ENCODE measurements around the gene HDAC4.

The HDAC4 gene

GRCh38 chr2:239442192-239442591 is 41.4 kb upstream of the HDAC4 start:
- no peak for DNase-seq (ENCODE audit: low read depth)
- no peak for TF ChIP-seq CTCF (conservative IDR thresholded peaks at IDR 0.05; ENCODE audit: low read length)

GRCh38 chr2:239441261-239442078 is 40.6 kb upstream of the HDAC4 start:
- DNase-seq (ENCODE audit: low read depth) = no peak
- TF ChIP-seq CTCF (conservative IDR thresholded peaks at IDR 0.05; ENCODE audit: low read length) = no peak
- H3K4me3 ChIP-seq (ENCODE audit: low read length) = no peak overlapping the region

More at GRCh38 chr2:239442192-239442591, 41.4 kb upstream of the HDAC4 start:
- H3K4me3 ChIP-seq (ENCODE audit: low read length) = no peak overlapping the region

GRCh38 chr2:239440511-239440959 is 39.7 kb upstream of the HDAC4 start:
- no peak for DNase-seq (ENCODE audit: low read depth)
- no peak for TF ChIP-seq CTCF (conservative IDR thresholded peaks at IDR 0.05; ENCODE audit: low read length)
- H3K4me3 ChIP-seq (ENCODE audit: low read length) = no peak overlapping the region

DNA sequence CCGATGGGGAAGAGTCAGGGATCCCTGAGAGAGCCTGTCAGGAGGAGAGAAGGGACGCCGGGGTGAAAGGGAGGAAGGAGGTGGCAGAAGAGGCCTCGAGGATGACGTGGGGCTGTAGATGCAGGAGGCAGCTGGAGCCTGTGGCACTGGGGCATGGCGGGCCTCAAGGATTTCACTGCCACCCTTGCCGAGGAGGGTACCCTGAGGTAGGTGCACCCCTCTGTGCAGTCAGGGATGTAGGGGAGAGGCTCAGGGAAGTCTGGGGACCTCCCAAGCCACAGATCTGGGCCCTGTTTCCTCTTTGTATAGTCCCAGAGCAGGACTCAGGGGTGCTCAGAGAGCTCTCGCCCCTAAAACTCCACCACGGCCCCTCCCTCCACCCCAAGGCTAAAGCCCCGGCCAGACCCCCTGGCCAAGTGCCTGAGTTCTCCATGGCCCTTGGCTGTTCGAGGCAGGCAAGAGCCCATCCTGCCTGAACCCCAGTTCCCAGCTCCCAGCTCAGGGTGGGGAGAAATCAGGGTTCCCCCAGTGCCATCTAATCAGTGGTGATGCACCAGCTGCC is 39.0 kb upstream of the HDAC4 start:
- no peak for DNase-seq (ENCODE audit: low read depth)
- no peak overlapping the region for H3K4me3 ChIP-seq (ENCODE audit: low read length)
- no peak for TF ChIP-seq CTCF (conservative IDR thresholded peaks at IDR 0.05; ENCODE audit: low read length)

DNA sequence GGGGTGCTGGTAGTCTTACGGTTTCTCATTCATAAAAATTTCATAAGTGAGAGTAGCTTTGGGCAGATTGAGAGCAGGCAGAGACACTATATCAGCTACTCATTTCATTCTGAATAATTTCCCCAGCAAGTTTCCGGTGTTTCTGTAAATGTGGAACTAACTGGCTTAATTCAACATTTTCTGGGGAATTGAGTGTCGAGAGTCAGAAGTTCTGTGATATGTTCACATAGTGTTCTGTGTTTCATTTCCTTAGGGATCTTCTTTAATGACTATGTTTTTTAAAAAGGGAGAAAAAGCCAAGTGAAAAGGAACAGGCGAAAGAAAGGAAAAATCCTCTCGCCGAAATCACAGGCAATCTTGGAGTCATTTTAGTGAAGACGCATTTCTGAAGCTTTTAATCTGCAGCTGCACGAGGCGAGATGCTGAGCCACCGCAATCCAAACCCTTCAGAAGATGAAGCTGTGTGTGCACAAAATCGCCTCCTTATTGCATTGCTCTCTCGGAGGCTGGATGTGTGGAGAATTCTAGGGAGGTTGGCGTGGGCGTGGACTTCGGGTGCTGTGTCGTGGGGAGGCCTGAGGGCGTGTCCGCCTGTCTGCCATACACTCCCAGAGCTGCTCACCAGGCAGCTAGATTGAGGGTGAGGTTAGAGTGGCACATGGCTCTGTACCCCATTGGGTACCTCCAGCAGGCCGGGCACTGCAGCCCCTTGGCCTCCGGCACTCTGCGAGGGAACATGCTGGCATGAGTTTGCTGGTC is 38.4 kb upstream of the HDAC4 start:
- DNase-seq (ENCODE audit: low read depth) = no peak
- no peak overlapping the region for H3K4me3 ChIP-seq (ENCODE audit: low read length)
- no peak for TF ChIP-seq CTCF (conservative IDR thresholded peaks at IDR 0.05; ENCODE audit: low read length)

DNA sequence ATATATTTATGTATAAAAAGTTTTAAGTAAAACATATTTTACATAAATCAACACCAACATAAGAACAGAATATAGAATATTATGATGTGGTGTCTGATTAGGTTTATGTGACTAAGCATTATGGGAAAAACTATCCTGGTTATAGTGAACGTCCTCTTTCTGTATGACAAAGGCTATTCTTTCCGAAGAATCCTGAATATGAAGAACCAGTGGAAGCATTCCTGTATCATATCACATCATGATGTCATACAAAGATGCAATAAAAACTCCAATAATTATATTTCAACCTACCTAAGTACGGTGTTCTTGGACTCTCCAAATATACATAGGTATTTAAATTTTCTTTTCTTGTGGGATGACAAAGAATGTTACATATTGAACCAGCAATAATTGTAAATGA is 37.5 kb upstream of the HDAC4 start:
- H3K4me3 ChIP-seq (ENCODE audit: low read length) = no peak overlapping the region
- no peak for DNase-seq (ENCODE audit: low read depth)

More for the DNA sequence above, 37.5 kb upstream of the HDAC4 start:
- TF ChIP-seq CTCF (conservative IDR thresholded peaks at IDR 0.05; ENCODE audit: low read length) = no peak
